Measurements from ENCODE around the gene EYA4. TPM values are rescaled to one million over a fixed set of nuclear protein-coding genes. Genes with fewer than 3 reads are reported as not detected.

EYA4 gene
- total RNA-seq, 4 donors from 2014 or later: 0.09 to 1.1 (median 0.61) TPM

DNA sequence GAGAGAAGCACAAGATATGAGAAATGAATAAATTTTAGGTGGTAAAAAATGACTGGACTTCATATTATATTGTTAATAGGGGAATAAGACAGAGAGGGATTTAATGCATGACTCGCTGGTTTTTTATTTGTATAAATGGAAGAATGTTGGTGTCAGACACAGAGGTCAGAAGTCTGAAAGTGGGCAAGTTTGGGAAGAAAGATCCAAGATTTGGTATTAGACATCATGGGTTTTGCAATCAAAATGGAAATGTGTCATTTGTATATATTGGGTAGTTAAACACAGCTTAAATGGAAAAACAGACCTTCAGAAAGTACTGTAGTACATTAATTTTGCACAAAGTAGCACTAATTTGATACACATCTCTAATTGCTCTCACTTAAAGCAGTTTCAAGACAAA is 96.2 kb downstream of the EYA4 start:
- intact Hi-C loops (cut with DNase I): no loop called here
- no peak for DNase-seq
- Histone ChIP-seq H3K36me3 (no peaks in the 10 kb centered on the region), H3K27ac (no peak overlapping the region), H3K4me1 (no peaks in the 10 kb centered on the region), H3K9me3 (no peaks in the 10 kb centered on the region), H3K4me3 (no peak overlapping the region), H3K27me3 (no peaks in the 10 kb centered on the region)
- WGBS, 2 donors: 66 to 70% methylated on average over 1 of the region's 1 CpG
- TF ChIP-seq POLR2A (IDR thresholded peaks at IDR 0.05) (no peak), CTCF (IDR thresholded peaks at IDR 0.05) (no peak)

DNA sequence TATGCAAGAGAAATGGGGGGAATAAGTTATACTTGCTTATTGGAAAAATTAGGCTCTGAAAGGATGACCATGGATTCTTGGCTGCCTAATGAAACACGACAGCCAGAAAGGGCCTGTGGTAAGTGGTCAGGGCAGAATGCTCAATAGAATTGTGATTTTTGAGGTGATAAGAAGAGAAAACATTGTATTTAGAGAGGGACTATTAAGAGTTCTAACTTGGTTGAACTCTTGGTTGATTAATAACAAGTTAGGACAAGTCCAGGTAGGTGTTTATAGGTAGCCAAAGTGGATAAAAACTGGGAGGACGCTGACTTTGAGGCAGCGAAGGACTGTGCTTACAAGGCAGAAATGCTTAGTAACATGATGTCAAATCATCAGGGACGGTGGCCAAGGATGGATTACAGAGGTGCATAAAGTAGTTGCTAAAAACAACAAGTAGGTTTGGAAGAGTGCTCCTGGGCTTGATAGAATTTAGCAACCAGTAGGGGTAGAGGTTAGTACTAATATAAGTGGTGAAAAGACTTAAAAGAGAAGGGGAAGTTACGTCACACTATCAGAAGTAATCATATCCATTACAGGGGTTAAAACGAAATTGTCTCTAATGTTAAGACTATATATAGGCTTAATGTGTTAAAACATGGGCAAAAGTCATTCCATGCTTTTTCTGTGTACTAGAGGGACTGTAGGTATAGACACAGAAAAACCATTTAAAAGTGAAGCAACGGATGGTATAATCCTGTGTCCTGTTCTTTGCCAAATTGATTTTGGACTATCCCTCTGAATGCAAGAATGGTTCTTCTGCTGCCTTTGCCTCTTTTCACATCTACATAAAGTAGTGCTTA is 98.6 kb downstream of the EYA4 start:
- H3K9me3 ChIP-seq: no peaks in the 10 kb centered on the region
- H3K4me3 ChIP-seq: no peak overlapping the region
- H3K27ac ChIP-seq: no peak overlapping the region
- TF ChIP-seq CTCF (IDR thresholded peaks at IDR 0.05) (no peak), POLR2A (IDR thresholded peaks at IDR 0.05) (no peak)
- no peaks in the 10 kb centered on the region for H3K4me1 ChIP-seq
- no peaks in the 10 kb centered on the region for H3K27me3 ChIP-seq
- DNase-seq: no peak
- intact Hi-C loops (cut with DNase I): no loop called here
- H3K36me3 ChIP-seq: no peaks in the 10 kb centered on the region
- 58 to 61% methylated on average over 7 of the region's 7 CpGs for WGBS, 2 donors

DNA sequence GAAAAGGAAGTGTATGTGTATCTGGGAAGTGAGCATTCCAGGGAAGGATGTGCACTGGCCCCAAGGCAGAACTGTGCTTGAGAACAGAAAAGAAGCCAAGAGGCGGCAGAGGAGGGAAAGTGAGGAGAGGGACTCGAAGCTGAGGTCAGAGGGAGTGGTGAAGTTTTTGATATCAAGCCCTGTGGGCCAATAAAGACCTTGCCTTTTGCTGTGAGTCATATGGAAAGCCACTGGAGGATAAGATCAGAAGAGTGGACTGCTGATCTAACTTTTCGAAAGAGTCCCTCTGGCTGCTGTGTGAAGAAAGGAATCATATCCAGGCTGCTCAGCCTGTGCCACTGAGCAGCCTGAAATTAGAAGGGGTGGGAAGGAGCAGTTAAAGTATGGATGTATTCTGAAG is 99.4 kb downstream of the EYA4 start:
- Histone ChIP-seq H3K36me3 (no peaks in the 10 kb centered on the region), H3K27ac (no peak overlapping the region), H3K4me1 (no peaks in the 10 kb centered on the region), H3K9me3 (no peaks in the 10 kb centered on the region), H3K27me3 (no peaks in the 10 kb centered on the region), H3K4me3 (no peak overlapping the region)
- WGBS, 2 donors: 69 to 71% methylated on average over 3 of the region's 3 CpGs
- TF ChIP-seq POLR2A (IDR thresholded peaks at IDR 0.05): no peak
- TF ChIP-seq CTCF (IDR thresholded peaks at IDR 0.05): no peak
- intact Hi-C loops (cut with DNase I): no loop called here
- DNase-seq: no peak

DNA sequence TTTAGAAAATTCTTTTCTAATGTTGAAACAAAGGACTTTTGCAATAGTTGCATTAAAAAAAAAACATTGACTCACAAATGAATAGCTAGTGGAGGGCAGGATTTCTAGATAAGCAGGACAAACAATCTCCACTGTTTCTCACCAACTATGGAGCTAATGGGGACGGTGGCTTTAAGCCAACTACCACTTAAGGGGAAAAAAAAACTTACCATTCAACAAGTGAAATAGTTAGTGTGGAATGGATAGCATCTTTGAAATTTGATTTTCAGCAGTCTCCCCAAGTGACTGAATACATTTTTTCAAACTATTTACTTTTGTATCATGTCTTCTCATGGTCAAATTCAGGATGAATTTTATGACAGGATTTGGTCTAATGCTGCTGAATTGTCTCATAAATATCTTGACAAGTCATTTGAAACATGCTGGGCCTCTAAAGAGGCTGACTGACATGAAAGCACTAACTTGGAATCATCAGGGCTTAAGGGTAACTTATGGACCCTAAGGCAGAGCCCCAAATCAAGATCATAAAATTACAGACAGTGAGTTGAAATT is 100.5 kb downstream of the EYA4 start:
- TF ChIP-seq CTCF (IDR thresholded peaks at IDR 0.05) (no peak), POLR2A (IDR thresholded peaks at IDR 0.05) (no peak)
- intact Hi-C loops (cut with DNase I): no loop called here
- WGBS, 2 donors: 9 to 30% methylated on average over 1 of the region's 1 CpG
- Histone ChIP-seq H3K9me3 (no peaks in the 10 kb centered on the region), H3K4me1 (no peaks in the 10 kb centered on the region), H3K27me3 (no peaks in the 10 kb centered on the region), H3K36me3 (no peaks in the 10 kb centered on the region), H3K4me3 (no peak overlapping the region), H3K27ac (no peak overlapping the region)
- no peak for DNase-seq

DNA sequence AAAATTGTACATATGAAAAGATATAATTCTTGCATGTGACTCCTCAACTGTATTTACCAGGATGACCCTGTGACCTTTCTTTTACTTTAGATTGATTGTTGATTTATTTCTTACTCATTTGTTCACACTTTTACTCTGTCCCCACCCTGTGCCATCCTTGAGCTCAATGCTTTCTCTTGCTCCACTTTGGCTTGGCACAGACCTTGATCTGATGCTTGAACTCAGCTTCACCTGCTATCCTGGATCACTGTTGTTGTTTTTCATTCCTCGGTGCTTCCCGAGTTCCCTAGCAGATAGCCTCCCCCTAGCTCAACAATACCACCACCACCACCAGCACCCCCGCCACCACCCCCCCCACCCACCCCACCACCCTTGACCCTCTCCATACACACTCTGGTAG is 102.1 kb downstream of the EYA4 start:
- H3K4me3 ChIP-seq: no peak overlapping the region
- intact Hi-C loops (cut with DNase I): no loop called here
- H3K4me1 ChIP-seq: no peaks in the 10 kb centered on the region
- 57 to 67% methylated on average over 2 to 3 of the region's 3 CpGs for WGBS, 2 donors
- DNase-seq: no peak
- TF ChIP-seq CTCF (IDR thresholded peaks at IDR 0.05) (no peak), POLR2A (IDR thresholded peaks at IDR 0.05) (no peak)
- no peaks in the 10 kb centered on the region for H3K9me3 ChIP-seq
- H3K36me3 ChIP-seq: no peaks in the 10 kb centered on the region
- H3K27ac ChIP-seq: no peak overlapping the region
- H3K27me3 ChIP-seq: no peaks in the 10 kb centered on the region

All from esophagus squamous epithelium (tissue), 5 donors.